Lung (tissue), 12 donors: ENCODE results near the gene PTPRG. TPM values are rescaled to one million over a fixed set of nuclear protein-coding genes. Genes with fewer than 3 reads are reported as not detected.

Experiments
- ATAC-seq: fragments of 200-7000 bp; cut with Tn5 transposase; one replicate; pipeline ENCODE4 v1.9.1; 2020; ENCODE audit warnings: moderate number of reproducible peaks; ENCODE audit not compliant: insufficient read depth, low FRiP score
- DNase-seq, 3 donors: peaks; one replicate each; pipeline ENCODE4 v3.0.0-alpha.2; 2013 to 2017
- H3K27ac ChIP-seq, 2 donors: one replicate each; pipeline ENCODE4 v1.5.1; 2013; ENCODE audit warnings: mild to moderate bottlenecking in 2 of 2, moderate library complexity in 2 of 2, control low read depth in 1 of 2, inconsistent platforms in 1 of 2, low read depth in 1 of 2, low read length in 1 of 2
- H3K27me3 ChIP-seq, 3 donors: one replicate each; pipeline ENCODE4 v1.5.1; 2013; ENCODE audit warnings: low read length in 2 of 3; ENCODE audit not compliant: control insufficient read depth in 3 of 3, insufficient read depth in 3 of 3
- H3K36me3 ChIP-seq, 4 donors: one replicate each; pipeline ENCODE4 v1.5.1; 2013; ENCODE audit warnings: low read length in 4 of 4, mild to moderate bottlenecking in 1 of 4, moderate library complexity in 1 of 4; ENCODE audit not compliant: control insufficient read depth in 4 of 4, insufficient read depth in 4 of 4
- H3K4me1 ChIP-seq, 5 donors: one replicate each; pipeline ENCODE4 v1.5.1; 2013; ENCODE audit warnings: low read length in 5 of 5, mild to moderate bottlenecking in 2 of 5, moderate library complexity in 1 of 5; ENCODE audit not compliant: control insufficient read depth in 5 of 5, insufficient read depth in 5 of 5
- H3K4me3 ChIP-seq: one replicate; pipeline ENCODE4 v1.5.1; 2013; ENCODE audit warnings: mild to moderate bottlenecking, control low read depth, moderate library complexity
- H3K9ac ChIP-seq, 2 donors: one replicate each; pipeline ENCODE4 v1.5.1; 2013; ENCODE audit warnings: low read length in 2 of 2, control low read depth in 1 of 2; ENCODE audit not compliant: insufficient read depth in 1 of 2
- H3K9me3 ChIP-seq, 4 donors: one replicate each; pipeline ENCODE4 v1.5.1; 2013; ENCODE audit warnings: low read length in 3 of 4, mild to moderate bottlenecking in 1 of 4, moderate library complexity in 1 of 4; ENCODE audit not compliant: control insufficient read depth in 4 of 4, insufficient read depth in 3 of 4
- WGBS, 2 donors: extraction: QIAGEN DNeasy Blood & Tissue Kit; methylation state at CpG; one replicate each; pipeline ENCODE4 v1.1.7; 2013; 5-methylcytosine and 5-hydroxymethylcytosine counted together
- polyA plus RNA-seq, 2 donors: library from polyadenylated mRNA; stranded (reverse); fragments of 200-250 nt; gene quantifications; one replicate each; pipeline ENCODE4 v1.2.1, GENCODE V29; 2013
- total RNA-seq, 2 donors: library from RNA; depleted of rRNA in 1 of 2; stranded (reverse); fragments of >200 nt in 1 of 2; gene quantifications; one replicate each; pipeline ENCODE4 v1.2.1, GENCODE V29; 2014 to 2021
- TF ChIP-seq, protein P1 (sequence below): IDR thresholded peaks from 2 replicates; pipeline ENCODE4 v1.5.1; 2012; ENCODE audit warnings: mild to moderate bottlenecking; ENCODE audit errors: control extremely low read depth, extremely low read depth
- donor health status: control.
- donor health status: control.
- donor health status: Bipolar disorder and iron deficiency.
- donor health status: healthy.
- donor health status: DM: yes; HTN: yes; CAD: no.

Gene PTPRG
- total and polyA plus RNA-seq, 4 donors, result 8.5 to 131 (median 75.9) TPM

DNA sequence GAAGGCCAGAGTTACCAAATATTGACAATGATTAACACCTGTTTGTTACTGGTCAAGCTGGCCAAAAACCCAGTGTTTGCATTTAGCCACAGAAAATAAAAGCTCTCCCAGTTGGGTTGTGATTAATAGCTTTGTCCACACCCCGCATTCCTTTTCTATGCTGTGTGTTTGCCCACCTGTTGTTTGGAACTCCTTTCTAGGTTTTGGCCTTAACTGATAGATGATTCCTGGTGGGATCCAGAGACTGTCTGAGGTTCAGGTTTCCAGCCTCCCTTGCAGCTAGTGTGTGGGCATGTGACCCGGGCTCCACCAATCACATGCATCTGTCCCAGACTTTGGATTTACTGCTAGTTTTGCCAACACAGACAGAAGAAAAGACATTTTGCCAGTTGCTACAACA lies 83.8 kb downstream of the PTPRG start:
- Histone ChIP-seq H3K27ac (no peak overlapping the region), H3K4me1 (peaks cover 0 to 19% (median 8%) of the 10 kb centered on the region in 5 donors), H3K9ac (no peak overlapping the region), H3K9me3 (peaks cover 0 to 3% (median 0%) of the 10 kb centered on the region in 4 donors), H3K4me3 (no peak overlapping the region), H3K36me3 (no peaks in the 10 kb centered on the region), H3K27me3 (no peaks in the 10 kb centered on the region)
- TF ChIP-seq, protein P1, sequence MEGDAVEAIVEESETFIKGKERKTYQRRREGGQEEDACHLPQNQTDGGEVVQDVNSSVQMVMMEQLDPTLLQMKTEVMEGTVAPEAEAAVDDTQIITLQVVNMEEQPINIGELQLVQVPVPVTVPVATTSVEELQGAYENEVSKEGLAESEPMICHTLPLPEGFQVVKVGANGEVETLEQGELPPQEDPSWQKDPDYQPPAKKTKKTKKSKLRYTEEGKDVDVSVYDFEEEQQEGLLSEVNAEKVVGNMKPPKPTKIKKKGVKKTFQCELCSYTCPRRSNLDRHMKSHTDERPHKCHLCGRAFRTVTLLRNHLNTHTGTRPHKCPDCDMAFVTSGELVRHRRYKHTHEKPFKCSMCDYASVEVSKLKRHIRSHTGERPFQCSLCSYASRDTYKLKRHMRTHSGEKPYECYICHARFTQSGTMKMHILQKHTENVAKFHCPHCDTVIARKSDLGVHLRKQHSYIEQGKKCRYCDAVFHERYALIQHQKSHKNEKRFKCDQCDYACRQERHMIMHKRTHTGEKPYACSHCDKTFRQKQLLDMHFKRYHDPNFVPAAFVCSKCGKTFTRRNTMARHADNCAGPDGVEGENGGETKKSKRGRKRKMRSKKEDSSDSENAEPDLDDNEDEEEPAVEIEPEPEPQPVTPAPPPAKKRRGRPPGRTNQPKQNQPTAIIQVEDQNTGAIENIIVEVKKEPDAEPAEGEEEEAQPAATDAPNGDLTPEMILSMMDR, result no peak
- ATAC-seq, result no peak
- no peak for DNase-seq
- WGBS, 2 donors, result 90 to 96% methylated on average over 2 of the region's 2 CpGs

GRCh38 chr3:61646360-61646759 lies 85.0 kb downstream of the PTPRG start:
- Histone ChIP-seq H3K27me3 (no peaks in the 10 kb centered on the region), H3K9me3 (peaks cover 0 to 3% (median 0%) of the 10 kb centered on the region in 4 donors), H3K9ac (no peak overlapping the region), H3K4me3 (no peak overlapping the region), H3K4me1 (peaks cover 0 to 24% (median 8%) of the 10 kb centered on the region in 5 donors), H3K36me3 (no peaks in the 10 kb centered on the region), H3K27ac (no peak overlapping the region)
- WGBS, 2 donors, result 100% methylated on average over 1 of the region's 1 CpG
- ATAC-seq (no peak), DNase-seq (no peak)
- TF ChIP-seq, protein P1, result no peak

DNA sequence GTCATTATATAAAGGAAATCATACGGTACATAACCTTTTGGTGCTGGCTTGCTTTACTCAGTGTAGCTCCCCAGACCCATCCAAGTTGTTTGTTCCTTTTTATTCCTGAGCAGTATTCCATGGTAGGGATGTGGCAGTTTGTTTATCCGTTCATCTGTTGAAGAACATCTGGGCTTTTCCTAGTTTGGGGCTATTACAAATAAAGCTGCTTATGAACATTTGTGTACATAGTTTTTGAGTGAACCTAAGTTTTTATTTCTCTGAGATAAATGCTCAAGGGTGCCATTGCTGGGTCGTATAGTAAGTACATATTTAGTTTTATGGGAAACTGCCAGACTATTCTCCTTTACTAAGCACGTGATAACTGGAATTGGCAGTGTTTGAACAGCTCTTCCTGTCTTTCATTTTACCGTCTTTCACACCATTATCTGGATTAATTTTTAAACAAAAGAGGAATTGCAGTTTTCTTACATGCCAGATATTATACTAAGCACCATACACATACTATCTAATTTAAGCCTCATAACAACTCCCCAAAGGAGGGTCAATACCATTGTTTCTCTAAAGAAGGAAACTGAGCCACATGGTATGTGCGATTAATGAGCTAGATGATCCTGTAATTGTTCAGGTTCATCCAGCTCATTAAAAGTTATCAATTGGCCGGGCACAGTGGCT lies 85.6 kb downstream of the PTPRG start:
- Histone ChIP-seq H3K4me1 (peaks cover 0 to 24% (median 8%) of the 10 kb centered on the region in 5 donors), H3K27me3 (no peaks in the 10 kb centered on the region), H3K4me3 (no peak overlapping the region), H3K27ac (no peak overlapping the region), H3K36me3 (no peaks in the 10 kb centered on the region), H3K9me3 (peaks cover 0 to 3% (median 0%) of the 10 kb centered on the region in 4 donors), H3K9ac (no peak overlapping the region)
- ATAC-seq (no peak), DNase-seq (peak in 1 of 3 donors; percentile 53)
- WGBS, 2 donors, result 54 to 67% methylated on average over 7 of the region's 7 CpGs
- TF ChIP-seq, protein P1, result no peak
